HG03442 (cell line): ENCODE results near the gene SH3GL1.

Experiments
- ATAC-seq: cut with Tn5 transposase; IDR thresholded peaks from one replicate; pipeline ENCODE4 v1.9.1; 2021; ENCODE audit warnings: mild to moderate bottlenecking, moderate library complexity; ENCODE audit not compliant: unreplicated experiment

SH3GL1 gene

DNA sequence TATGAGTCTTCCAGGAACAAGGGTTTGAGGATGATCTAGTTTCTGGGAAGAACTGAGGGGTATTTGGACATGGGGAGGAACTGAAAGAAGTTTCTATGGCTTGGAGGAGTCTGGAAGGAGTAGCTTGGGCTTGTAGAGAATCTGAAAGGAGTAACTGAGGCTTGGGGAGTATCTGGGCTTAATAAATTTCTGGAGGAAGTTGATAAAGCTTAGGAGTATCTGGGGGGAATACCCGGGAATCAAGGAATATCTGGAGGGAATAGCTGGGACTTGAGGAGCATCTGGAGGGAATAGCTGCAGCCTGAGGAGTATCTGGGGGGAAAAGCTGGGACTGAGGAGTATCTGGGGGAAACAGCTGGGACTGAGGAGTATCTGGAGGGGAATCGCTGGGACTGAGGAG is 79.9 kb downstream of the SH3GL1 start:
- ATAC-seq = no peak

DNA sequence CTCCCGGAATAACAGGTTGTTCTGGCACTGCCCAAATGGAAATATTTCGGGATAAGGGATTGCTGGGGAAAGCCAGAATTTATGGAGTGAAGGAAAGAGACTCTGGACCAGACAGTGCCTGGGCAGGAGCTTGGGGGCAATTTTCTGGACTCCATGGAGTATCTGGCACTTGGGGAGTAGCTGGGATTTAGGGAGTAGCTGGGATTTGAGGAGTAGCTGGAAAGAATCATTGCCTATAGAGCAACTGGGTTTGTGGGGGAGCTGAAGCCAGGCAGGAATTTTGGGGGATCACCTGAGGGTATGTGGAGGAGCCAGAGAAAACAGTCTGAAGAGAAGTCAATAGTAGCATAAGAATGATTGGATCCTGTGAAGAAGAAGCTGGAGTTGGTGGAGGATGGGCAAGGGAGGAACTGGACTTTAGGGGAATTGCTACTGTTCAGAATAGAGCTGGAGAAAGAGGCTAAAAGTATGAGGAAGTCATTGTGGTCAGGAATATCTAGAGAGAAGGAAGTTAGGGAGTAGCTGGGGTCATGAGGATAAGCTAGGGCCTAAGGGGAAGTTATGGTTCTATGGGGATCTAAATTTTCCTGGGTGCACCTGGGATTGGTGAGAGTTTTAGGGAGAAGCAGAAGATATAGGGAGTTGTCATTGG is 81.2 kb downstream of the SH3GL1 start:
- no peak for ATAC-seq

GRCh38 chr19:4318460-4318859 is 81.9 kb downstream of the SH3GL1 start:
- ATAC-seq = no peak

DNA sequence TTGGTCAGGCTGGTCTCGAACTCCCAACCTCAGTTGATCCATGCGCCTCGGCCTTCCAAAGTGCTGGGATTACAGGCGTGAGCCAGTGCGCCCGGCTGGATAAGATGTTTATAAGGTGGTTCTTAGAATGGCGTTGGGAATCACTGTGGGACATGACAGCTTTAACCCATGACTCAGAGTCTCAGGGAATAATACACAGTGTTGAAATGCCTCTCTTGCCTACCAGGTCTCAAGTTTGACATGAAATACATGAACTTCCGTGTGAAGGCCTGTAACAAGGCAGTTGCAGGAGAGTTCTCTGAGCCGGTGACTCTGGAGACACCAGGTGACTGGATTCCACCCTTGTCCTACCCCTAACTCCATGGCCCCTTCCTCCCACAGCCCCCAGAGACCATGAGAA is 83.4 kb downstream of the SH3GL1 start:
- no peak for ATAC-seq

- no peak for ATAC-seq
Measured at GRCh38 chr19:4313847-4314490, 86.4 kb downstream of the SH3GL1 start.
